Left colon (tissue), 2 donors: Measurements from ENCODE around the gene KTN1. TPM values are rescaled to one million over a fixed set of nuclear protein-coding genes. Genes with fewer than 3 reads are reported as not detected.

Experiments used
- ATAC-seq: fragments of 200-7000 bp; cut with Tn5 transposase; one replicate; pipeline ENCODE4 v1.9.1; 2020; ENCODE audit warnings: mild to moderate bottlenecking, moderate library complexity
- DNase-seq, 2 donors: peaks; one replicate each; pipeline ENCODE4 v3.0.0-alpha.2; 2020
- intact Hi-C, 2 donors: fragments of 100-400 bp; cut with DNase I in 1 of 2; cut with micrococcal nuclease in 1 of 2; formaldehyde crosslinking; loops; one replicate each; pipeline versions ENCODE4 v1.11.2 to v1.14.0; 2022; cut with DNase I, micrococcal nuclease
- total RNA-seq, 2 donors: library from RNA; stranded (reverse); fragmentation: NEBNext Ultra II Directional; extraction: Animal tissue kit (Norgen Biotek cat#: 25700); gene quantifications; one replicate each; pipeline ENCODE4 v1.2.1, GENCODE V29; 2021
- donor health status: DM: no; HTN: no; CAD: no.
- donor health status: DM: yes; HTN: yes; CAD: no.

KTN1 gene
- total RNA-seq, 2 donors from 2014 or later, result 210 to 241 TPM

DNA sequence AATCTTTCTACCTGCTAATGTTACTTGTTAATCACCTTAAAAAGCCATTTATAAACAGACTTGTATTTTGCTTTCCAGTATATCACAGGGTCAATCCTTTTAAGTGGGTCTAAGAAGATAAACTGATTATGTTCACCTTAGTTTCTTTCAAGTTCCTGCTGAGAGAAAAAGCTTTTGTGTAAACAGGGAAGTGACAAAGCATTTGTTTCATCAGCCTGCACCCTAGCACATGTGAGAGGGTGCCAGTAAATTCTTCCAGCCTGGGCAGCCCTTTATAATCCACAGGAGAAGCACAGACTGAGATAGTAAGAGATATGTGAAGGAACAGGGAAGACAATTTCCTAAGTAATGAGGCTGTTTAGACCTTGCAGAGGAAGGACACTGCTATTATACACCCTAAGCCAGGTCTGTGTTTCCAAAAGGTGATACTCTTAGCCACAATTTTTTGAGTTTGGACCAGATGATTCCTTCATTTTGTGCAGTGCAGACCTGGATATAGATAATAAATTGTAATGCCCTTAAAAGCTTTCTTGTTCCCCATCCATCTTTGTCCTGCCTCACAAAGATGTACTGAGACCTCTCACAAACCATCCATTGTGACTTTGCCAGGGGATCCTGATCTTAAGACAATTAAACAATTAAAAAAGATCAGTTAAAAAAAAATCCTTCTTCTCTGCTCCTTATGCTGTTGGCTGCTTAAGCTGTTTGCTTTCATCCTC, 150.7 kb downstream of the KTN1 start:
- ATAC-seq (peak; percentile 76), DNase-seq (no peak)
- intact Hi-C loops, result no loop called here

DNA sequence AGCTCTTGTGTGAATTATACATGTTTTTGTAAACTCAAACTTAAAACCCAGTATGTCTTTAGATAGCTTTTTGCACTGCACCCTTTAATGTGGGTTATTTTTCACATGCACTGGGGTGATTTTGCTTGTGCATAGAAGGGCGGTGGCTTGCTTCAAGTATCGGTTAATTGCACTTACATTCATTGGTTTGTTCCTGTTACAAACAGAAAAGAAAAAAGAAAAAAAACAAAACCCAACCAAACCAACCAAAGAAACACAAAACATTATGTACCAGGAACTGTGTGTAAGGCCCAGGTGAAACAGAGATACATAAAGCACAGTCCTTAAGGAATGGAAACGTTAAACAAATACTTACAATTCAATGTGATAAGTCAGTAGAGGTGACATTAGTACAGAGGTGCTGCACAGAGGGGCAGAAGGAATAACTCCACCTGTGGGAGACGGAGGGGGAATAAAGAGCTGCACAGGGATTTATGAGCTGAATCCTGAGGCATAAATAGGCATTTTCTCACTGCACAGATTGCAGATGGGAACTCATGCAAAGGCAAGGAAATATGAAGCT, 151.4 kb downstream of the KTN1 start:
- ATAC-seq, result peak; percentile 53

GRCh38 chr14:55731881-55732498, 152.0 kb downstream of the KTN1 start:
- ATAC-seq (peak; percentile 72), DNase-seq (peak in 1 of 2 donors; percentile 65)
- intact Hi-C loops, result no loop called here

More for the DNA sequence above, 151.4 kb downstream of the KTN1 start:
- intact Hi-C loops, result no loop called here
- no peak for DNase-seq

GRCh38 chr14:55733599-55733998, 153.6 kb downstream of the KTN1 start:
- ATAC-seq, result no peak
- DNase-seq, result no peak
- intact Hi-C loops, result no loop called here

Other genes starting within 250 kb of the KTN1 start
- 10 to 100 TPM in 1 of 2 donors, 1 to 10 TPM in 1; 6.3 to 10.0 TPM for gene ATG14, start 168.4 kb upstream of the KTN1 start, total RNA-seq
- not detected for gene TBPL2, start 139.6 kb upstream of the KTN1 start, total RNA-seq